SK-N-SH (cell line): ENCODE data around the gene ZAP70. TPM values are rescaled to one million over a fixed set of nuclear protein-coding genes. Genes with fewer than 3 reads are reported as not detected.

Source experiments
- CTCF ChIA-PET: fragments of 300-600, 350-600 bp; formaldehyde crosslinking; extraction: SDS; loops from one replicate; lab custom pipeline; 2021; lab: Yijun Ruan, JAX
- POLR2A ChIA-PET: fragments of 350-600 bp; sonication (Branson Sonifier 250); formaldehyde crosslinking; extraction: SDS; loops from one replicate; lab custom pipeline; 2020; ENCODE audit warnings: antibody characterized with exemption, inconsistent platforms; lab: Yijun Ruan, JAX
- DNase-seq: peaks from one replicate; pipeline ENCODE4 v3.0.0; 2012
- H2AFZ ChIP-seq: fragments of 200-600 bp; sonication (generic); 2 replicates; pipeline ENCODE4 v1.8.1; 2016; ENCODE audit warnings: antibody characterized with exemption, mild to moderate bottlenecking, low read depth
- H3F3A ChIP-seq: fragments of 200-600 bp; sonication (generic); replicated peaks from 2 replicates; pipeline ENCODE3; 2016; ENCODE audit warnings: antibody characterized with exemption, mild to moderate bottlenecking; ENCODE audit not compliant: insufficient read depth
- H3K27ac ChIP-seq, 2 experiments: fragments of 200-500 bp in 1 of 2; fragments of 200-600 bp in 1 of 2; sonication (Bioruptor generic) in 1 of 2; sonication (generic), shearing (Covaris generic) in 1 of 2; 2 replicates each; pipeline versions ENCODE4 v1.5.1 to v1.6.1; 2014 to 2016; ENCODE audit warnings: low read depth in 2 of 2, inconsistent platforms in 1 of 2, low read length in 1 of 2, mild to moderate bottlenecking in 1 of 2, mixed read lengths in 1 of 2
- H3K27me3 ChIP-seq: fragments of 200-600 bp; sonication (generic), shearing (Covaris generic); 2 replicates; pipeline ENCODE4 v1.6.1; 2016; ENCODE audit warnings: mixed run types; ENCODE audit not compliant: insufficient read depth
- H3K36me3 ChIP-seq, 2 experiments: fragments of 200-500 bp in 1 of 2; fragments of 200-600 bp in 1 of 2; sonication (Bioruptor generic) in 1 of 2; sonication (generic) in 1 of 2; replicated peaks in 1 of 2; 2 replicates each; pipeline versions ENCODE3 to v1.5.1; 2014 to 2016; ENCODE audit warnings: low read length in 1 of 2, mild to moderate bottlenecking in 1 of 2; ENCODE audit not compliant: insufficient read depth in 2 of 2, control insufficient read depth in 1 of 2
- H3K4me1 ChIP-seq, 2 experiments: fragments of 200-500 bp in 1 of 2; fragments of 200-600 bp in 1 of 2; sonication (Bioruptor generic) in 1 of 2; sonication (generic), shearing (Covaris generic) in 1 of 2; 2 replicates each; pipeline versions ENCODE4 v1.5.1 to v1.6.1; 2014 to 2016; ENCODE audit warnings: low read depth in 1 of 2, low read length in 1 of 2, mixed run types in 1 of 2; ENCODE audit not compliant: insufficient read depth in 2 of 2, control insufficient read depth in 1 of 2
- H3K4me2 ChIP-seq: fragments of 200-600 bp; sonication (generic), shearing (Covaris generic); 2 replicates; pipeline ENCODE4 v1.6.1; 2017; ENCODE audit warnings: mixed run types
- H3K4me3 ChIP-seq, 2 experiments: fragments of 200-500 bp in 1 of 2; fragments of 200-600 bp in 1 of 2; sonication (Bioruptor generic) in 1 of 2; sonication (generic), shearing (Covaris generic) in 1 of 2; 2 replicates each; pipeline versions ENCODE4 v1.5.1 to v1.8.1; 2014 to 2016; ENCODE audit warnings: low read depth in 2 of 2, inconsistent platforms in 1 of 2, low read length in 1 of 2, mild to moderate bottlenecking in 1 of 2, mixed read lengths in 1 of 2, moderate library complexity in 1 of 2
- H3K79me2 ChIP-seq: fragments of 200-600 bp; sonication (generic); 2 replicates; pipeline ENCODE4 v1.8.1; 2017; ENCODE audit warnings: mild to moderate bottlenecking; ENCODE audit not compliant: insufficient read depth
- H3K9ac ChIP-seq: fragments of 200-600 bp; sonication (generic); 2 replicates; pipeline ENCODE4 v1.6.1; 2017; ENCODE audit warnings: mixed run types
- H3K9me2 ChIP-seq: fragments of 200-600 bp; sonication (generic); 2 replicates; pipeline ENCODE4 v1.6.1; 2017; ENCODE audit warnings: mixed run types
- H3K9me3 ChIP-seq: fragments of 200-600 bp; sonication (generic); 2 replicates; pipeline ENCODE4 v1.6.1; 2017; ENCODE audit warnings: mixed run types, mild to moderate bottlenecking, moderate library complexity
- H4K20me1 ChIP-seq: fragments of 200-600 bp; sonication (generic); 2 replicates; pipeline ENCODE4 v1.6.1; 2017; ENCODE audit warnings: mild to moderate bottlenecking, mixed run types; ENCODE audit not compliant: insufficient read depth
- CTCF ChIP-seq: fragments of 200-600 bp; sonication (generic); IDR thresholded peaks from 2 replicates; pipeline ENCODE4 v1.6.1; 2017; ENCODE audit warnings: antibody characterized with exemption, mild to moderate bottlenecking, moderate library complexity
- EP300 ChIP-seq, 2 experiments: IDR thresholded peaks; 2 replicates each; pipeline versions ENCODE4 v1.4.0 to v1.6.1; 2012; ENCODE audit warnings: borderline replicate concordance in 1 of 2, low read depth in 1 of 2, low read length in 1 of 2
- EZH2phosphoT487 ChIP-seq: fragments of 200-600 bp; sonication (generic); IDR thresholded peaks from 2 replicates; pipeline ENCODE4 v1.6.1; 2017; ENCODE audit warnings: low read depth, mixed run types, mild to moderate bottlenecking, antibody characterized with exemption, moderate library complexity, borderline replicate concordance
- FOSL2 ChIP-seq: IDR thresholded peaks from 2 replicates; pipeline ENCODE4 v1.4.0; 2012; ENCODE audit warnings: low read depth, mild to moderate bottlenecking, moderate library complexity, borderline replicate concordance
- GABPA ChIP-seq: IDR thresholded peaks from 2 replicates; pipeline ENCODE4 v1.4.0; 2012; ENCODE audit warnings: low read depth, mild to moderate bottlenecking
- GATA2 ChIP-seq: sonication (generic); formaldehyde crosslinking; IDR thresholded peaks from 2 replicates; pipeline ENCODE4 v1.5.0; 2020; ENCODE audit warnings: mild to moderate bottlenecking, missing genetic modification reagents
- JUND ChIP-seq: IDR thresholded peaks from 2 replicates; pipeline ENCODE4 v1.4.0; 2012
- MAX ChIP-seq: IDR thresholded peaks from 2 replicates; pipeline ENCODE4 v1.4.0; 2012; ENCODE audit warnings: low read depth
- MEF2A ChIP-seq: IDR thresholded peaks from 2 replicates; pipeline ENCODE4 v1.4.0; 2012; ENCODE audit warnings: low read depth, borderline replicate concordance
- NFIC ChIP-seq: IDR thresholded peaks from 2 replicates; pipeline ENCODE4 v1.4.0; 2012; ENCODE audit warnings: borderline replicate concordance
- POLR2AphosphoS5 ChIP-seq: IDR thresholded peaks from 2 replicates; pipeline ENCODE4 v1.6.1; 2012; ENCODE audit warnings: low read depth, low read length
- RCOR1 ChIP-seq: fragments of 150-350 bp; IDR thresholded peaks from 2 replicates; pipeline ENCODE4 v1.6.1; 2017; ENCODE audit warnings: antibody characterized with exemption, low read length
- REST ChIP-seq: IDR thresholded peaks from 2 replicates; pipeline ENCODE4 v1.6.1; 2012; ENCODE audit warnings: mild to moderate bottlenecking, low read depth, low read length, moderate library complexity
- RFX5 ChIP-seq: IDR thresholded peaks from 2 replicates; pipeline ENCODE4 v1.6.1; 2012; ENCODE audit warnings: mild to moderate bottlenecking, improper control_type of control experiment, low read length
- RXRA ChIP-seq: IDR thresholded peaks from 2 replicates; pipeline ENCODE4 v1.4.0; 2012; ENCODE audit warnings: low read depth, mild to moderate bottlenecking, borderline replicate concordance
- SMC3 ChIP-seq: IDR thresholded peaks from 2 replicates; pipeline ENCODE4 v1.6.1; 2012; ENCODE audit warnings: low read depth, low read length, improper control_type of control experiment
- TEAD4 ChIP-seq: IDR thresholded peaks from 2 replicates; pipeline ENCODE4 v1.4.0; 2012; ENCODE audit warnings: mild to moderate bottlenecking, borderline replicate concordance; ENCODE audit not compliant: insufficient read depth
- USF1 ChIP-seq: IDR thresholded peaks from 2 replicates; pipeline ENCODE4 v1.4.0; 2012; ENCODE audit warnings: low read depth, borderline replicate concordance
- USF2 ChIP-seq: fragments of 150-350 bp; IDR thresholded peaks from 2 replicates; pipeline ENCODE4 v1.6.1; 2017; ENCODE audit warnings: antibody characterized with exemption, low read length, low read depth, borderline replicate concordance
- WGBS: methylation state at CpG from one replicate; pipeline ENCODE4 v1.1.6; 2017; ENCODE audit warnings: low lambda C conversion rate; 5-methylcytosine and 5-hydroxymethylcytosine counted together
- polyA plus RNA-seq, 3 experiments: library from polyadenylated mRNA; depleted of rRNA; stranded (reverse); fragments of >200 nt; gene quantifications; 2 replicates each; pipeline ENCODE4 v1.2.3, GENCODE V29; 2012

The ZAP70 gene
- polyA plus RNA-seq, 1 of the 3 experiments (the other 2 are of a cell fraction) = 0.05 TPM

- Histone ChIP-seq H3K9me3 (no peaks in the 10 kb centered on the region), H3F3A (no peaks in the 10 kb centered on the region), H4K20me1 (no peaks in the 10 kb centered on the region), H3K9ac (no peak overlapping the region), H3K27me3 (no peaks in the 10 kb centered on the region), H3K27ac (no peak overlapping the region), H3K36me3 (no peaks in the 10 kb centered on the region), H3K4me3 (no peak overlapping the region), H3K9me2 (no peaks in the 10 kb centered on the region), H3K4me1 (no peaks in the 10 kb centered on the region), H3K79me2 (no peaks in the 10 kb centered on the region), H3K4me2 (no peak overlapping the region), H2AFZ (no peak overlapping the region)
- ChIA-PET POLR2A (no interaction called here), CTCF (interaction anchor here (1.0 to 2.8 kb wide), 4 partner anchors 10 to 538 kb away, joined by 3 to 21 read pairs (median 3); no protein-coding TSS in a partner anchor)
- no peak for TF ChIP-seq JUND
- no peak for TF ChIP-seq GATA2 (CRISPR knock-in tag)
- no peak for TF ChIP-seq EZH2phosphoT487
- TF ChIP-seq MAX = no peak
- no peak for TF ChIP-seq MEF2A
- TF ChIP-seq POLR2AphosphoS5 = no peak
- TF ChIP-seq USF2 = no peak
- TF ChIP-seq RFX5 = no peak
- no peak for TF ChIP-seq USF1
- no peak for TF ChIP-seq RCOR1
- no peak for DNase-seq
- 80% methylated on average over 1 of the region's 1 CpG for WGBS
Measured at GRCh38 chr2:97730245-97730644, 16.9 kb downstream of the ZAP70 start.

- Histone ChIP-seq H3K9me2 (no peaks in the 10 kb centered on the region), H3K27me3 (no peaks in the 10 kb centered on the region), H3K4me2 (no peak overlapping the region), H3K4me1 (no peaks in the 10 kb centered on the region), H4K20me1 (no peaks in the 10 kb centered on the region), H2AFZ (no peak overlapping the region), H3K79me2 (no peaks in the 10 kb centered on the region), H3K36me3 (no peaks in the 10 kb centered on the region), H3K4me3 (no peak overlapping the region), H3K27ac (no peak overlapping the region), H3K9me3 (no peaks in the 10 kb centered on the region), H3F3A (no peaks in the 10 kb centered on the region), H3K9ac (no peak overlapping the region)
- ChIA-PET POLR2A (no interaction called here), CTCF (interaction anchor here (1.1 to 1.5 kb wide), 2 partner anchors 22 to 141 kb away, joined by 3 to 4 read pairs; no protein-coding TSS in a partner anchor)
- no peak for DNase-seq
- WGBS = 59% methylated on average over 7 of the region's 12 CpGs
- no peak for TF ChIP-seq POLR2AphosphoS5
- TF ChIP-seq EP300 (IDR thresholded peaks at IDR 0.05; ENCODE audit: borderline replicate concordance in 1 of 2, low read depth in 1 of 2, low read length in 1 of 2) = no peak
- TF ChIP-seq REST = no peak
- no peak for TF ChIP-seq MEF2A
- no peak for TF ChIP-seq FOSL2
- no peak for TF ChIP-seq NFIC
- TF ChIP-seq GABPA = no peak
- TF ChIP-seq RXRA = no peak
- no peak for TF ChIP-seq JUND
- TF ChIP-seq SMC3 = no peak
- TF ChIP-seq TEAD4 = no peak
- no peak for TF ChIP-seq CTCF
- no peak for TF ChIP-seq EZH2phosphoT487
Measured at GRCh38 chr2:97731274-97732020, 18.1 kb downstream of the ZAP70 start.
